Ecto neural progenitor cell (in vitro differentiated cells): Measurements from ENCODE around the gene NRAP.

Source experiments
- DNase-seq: peaks from one replicate; pipeline ENCODE4 v3.0.0-alpha.2; 2018; ENCODE audit warnings: low spot score

NRAP gene

GRCh38 chr10:113560071-113560470, 103.8 kb downstream of the NRAP start:
- no peak for DNase-seq

- no peak for DNase-seq
Measured at GRCh38 chr10:113557903-113558321, 105.9 kb downstream of the NRAP start.

GRCh38 chr10:113557424-113557862, 106.4 kb downstream of the NRAP start:
- no peak for DNase-seq

- DNase-seq: no peak
Measured at GRCh38 chr10:113555751-113556150, 108.1 kb downstream of the NRAP start.

GRCh38 chr10:113555245-113555644, 108.6 kb downstream of the NRAP start:
- no peak for DNase-seq

GRCh38 chr10:113554214-113554613, 109.6 kb downstream of the NRAP start:
- DNase-seq: no peak

- DNase-seq: no peak
Measured at GRCh38 chr10:113553149-113553548, 110.7 kb downstream of the NRAP start.

GRCh38 chr10:113552701-113553100, 111.1 kb downstream of the NRAP start, which contains the start of gene HABP2:
Gene HABP2, plus strand, starts transcription at chr10:113553053. Its CDS starts 69 bp downstream, at chr10:113553122.
- no peak for DNase-seq

GRCh38 chr10:113552014-113552413, 111.8 kb downstream of the NRAP start:
- no peak for DNase-seq

GRCh38 chr10:113550365-113550764, 113.5 kb downstream of the NRAP start:
- no peak for DNase-seq

- no peak for DNase-seq
Measured at GRCh38 chr10:113549856-113550255, 114.0 kb downstream of the NRAP start.

- no peak for DNase-seq
Measured at GRCh38 chr10:113547426-113547825, 116.4 kb downstream of the NRAP start.

GRCh38 chr10:113544392-113544791, 119.4 kb downstream of the NRAP start:
- DNase-seq: no peak

- DNase-seq: no peak
Measured at GRCh38 chr10:113543107-113543955, 120.5 kb downstream of the NRAP start.

- no peak for DNase-seq
Measured at GRCh38 chr10:113541549-113541927, 122.3 kb downstream of the NRAP start.

- no peak for DNase-seq
Measured at GRCh38 chr10:113540845-113541548, 122.8 kb downstream of the NRAP start.

- DNase-seq: no peak
Measured at GRCh38 chr10:113539789-113540188, 124.1 kb downstream of the NRAP start.
